RPMI8226 (cell line): Measurements from ENCODE around the gene PEX14.
A peak's percentile ranks its signal among the peaks of the same experiment; 100 is the strongest.
"Not testable (repeated sequence)": the region's sequence is repeated elsewhere in the genome, so short reads cannot be mapped to it uniquely, and the experiment has no call there.

ENCODE experiments used
- DNase-seq: peaks from one replicate; pipeline ENCODE4 v3.0.0-alpha.2; 2015

PEX14 gene

DNA sequence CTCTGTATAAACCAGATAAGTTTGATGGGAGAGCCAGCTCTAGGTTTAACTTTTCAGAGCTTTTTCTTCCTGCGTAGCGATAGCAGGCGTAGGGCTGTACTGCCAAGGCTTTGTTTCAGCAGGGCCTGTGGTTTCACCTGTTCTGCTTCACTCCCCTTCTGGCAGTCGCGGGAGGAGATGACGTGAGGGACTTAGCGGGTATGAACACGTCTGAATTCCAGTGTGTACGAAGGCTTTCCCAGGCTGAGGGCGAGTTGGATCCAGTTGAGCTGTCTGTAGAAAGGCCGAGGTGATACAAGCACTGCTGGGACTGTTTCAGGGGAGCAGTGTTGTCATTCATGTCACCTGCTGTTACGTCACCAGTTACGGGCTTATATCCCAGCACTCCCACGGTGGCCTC lies 21.2 kb downstream of the PEX14 start:
- DNase-seq = no peak

DNA sequence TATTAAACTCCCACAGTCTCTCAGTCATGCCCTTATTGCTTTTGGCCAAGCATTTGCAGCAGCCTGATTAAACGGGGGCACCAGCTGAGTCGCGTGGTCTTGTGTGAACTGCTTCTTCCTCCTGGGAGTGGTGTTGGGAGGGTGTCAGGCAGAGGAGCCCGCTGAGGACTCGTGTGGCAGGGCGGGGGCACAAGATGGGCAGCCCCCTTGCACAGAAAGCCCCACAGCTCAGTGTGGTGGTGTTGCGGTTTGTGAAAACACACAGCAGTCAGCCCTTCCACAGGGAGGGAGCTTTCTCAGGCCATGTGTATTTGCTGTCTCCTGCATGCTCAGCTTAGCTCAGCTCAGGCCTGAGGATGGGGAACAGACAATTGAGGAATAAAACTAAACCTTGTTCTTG lies 22.4 kb downstream of the PEX14 start:
- no peak for DNase-seq

DNA sequence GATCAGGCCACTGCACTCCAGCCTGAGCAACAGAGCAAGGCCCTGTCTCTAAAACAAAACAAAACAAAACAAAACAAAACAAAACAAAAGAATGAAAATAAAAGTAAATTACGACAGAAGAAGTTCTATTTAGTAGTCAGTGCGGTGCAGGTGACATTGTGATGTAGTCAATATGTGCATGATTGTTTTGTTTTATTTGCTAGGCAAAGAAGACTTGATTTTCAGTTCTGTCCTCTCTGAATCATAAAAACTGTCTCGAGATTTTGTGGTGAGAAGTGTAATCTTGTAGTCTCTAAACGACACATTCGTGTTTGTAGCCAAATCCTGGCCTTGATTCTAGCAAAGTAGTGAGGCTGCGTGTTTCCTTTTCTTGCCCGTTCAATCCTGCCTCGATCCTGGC lies 23.5 kb downstream of the PEX14 start:
- DNase-seq = no peak

DNA sequence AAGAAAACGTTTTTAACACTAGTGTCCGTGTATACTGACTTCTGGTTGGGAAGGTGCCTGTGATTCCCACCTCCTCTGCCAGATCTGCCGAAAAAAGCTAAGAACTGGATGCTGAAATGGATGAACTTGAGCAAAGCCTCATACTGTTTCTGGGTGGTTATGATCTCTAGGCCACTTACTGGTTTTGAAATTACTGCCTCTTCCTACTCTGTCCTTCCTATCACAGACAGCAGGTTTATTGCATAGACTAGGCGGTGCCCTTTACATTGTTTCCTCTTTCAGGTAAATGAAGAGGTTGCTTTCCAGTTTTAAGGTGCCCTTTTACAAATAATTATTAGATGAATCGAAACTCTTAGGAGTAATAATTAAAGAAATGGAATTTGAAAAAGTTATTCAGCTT lies 27.5 kb downstream of the PEX14 start:
- DNase-seq = no peak

DNA sequence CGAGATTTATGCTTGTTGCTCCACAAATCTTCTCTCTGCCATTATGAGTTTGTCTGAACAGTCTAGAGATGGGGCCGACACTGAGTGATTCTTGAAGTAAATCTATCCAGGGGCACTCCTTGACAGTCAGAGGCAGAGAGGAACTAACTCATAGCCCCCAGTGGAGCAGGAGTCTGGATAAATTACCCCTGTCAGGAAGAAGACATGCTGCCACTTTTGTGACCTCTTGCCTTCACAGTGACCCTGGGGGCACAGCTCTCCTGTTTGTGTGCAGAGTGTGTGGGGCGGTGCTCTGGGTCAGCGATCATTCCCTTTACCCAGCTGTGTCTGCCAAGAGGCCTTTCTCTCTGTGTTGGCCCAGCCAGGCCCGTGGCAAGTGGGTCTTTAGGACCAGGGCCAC lies 29.5 kb downstream of the PEX14 start:
- no peak for DNase-seq

DNA sequence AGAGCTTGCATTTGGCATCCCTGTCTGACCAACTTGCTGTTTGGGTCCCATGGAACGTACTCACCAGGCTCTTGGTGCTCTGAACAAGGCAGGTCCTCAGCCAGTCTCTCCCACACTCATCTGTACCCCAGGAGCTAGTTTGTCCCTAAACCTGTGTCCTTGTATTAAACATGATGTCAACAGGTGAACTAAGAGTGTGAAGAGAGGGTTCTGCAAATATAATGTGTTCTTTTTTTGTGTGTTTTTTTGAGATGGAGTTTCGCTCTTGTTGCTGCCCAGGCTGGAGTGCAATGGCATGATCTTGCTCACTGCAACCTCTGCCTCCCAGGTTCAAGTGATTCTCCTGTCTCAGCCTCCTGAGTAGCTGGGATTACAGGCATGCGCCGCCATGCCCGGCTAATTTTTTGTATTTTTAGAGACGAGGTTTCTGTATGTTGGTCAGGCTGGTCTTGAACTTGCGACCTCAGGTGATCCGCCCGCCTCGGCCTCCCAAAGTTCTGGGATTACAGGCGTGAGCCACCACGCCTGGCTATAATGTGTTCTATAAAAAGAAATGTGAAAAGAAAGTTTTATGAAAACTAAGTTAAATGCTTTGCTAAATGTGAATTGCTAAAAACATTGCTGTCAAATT lies 31.4 kb downstream of the PEX14 start:
- DNase-seq = not testable (repeated sequence)

DNA sequence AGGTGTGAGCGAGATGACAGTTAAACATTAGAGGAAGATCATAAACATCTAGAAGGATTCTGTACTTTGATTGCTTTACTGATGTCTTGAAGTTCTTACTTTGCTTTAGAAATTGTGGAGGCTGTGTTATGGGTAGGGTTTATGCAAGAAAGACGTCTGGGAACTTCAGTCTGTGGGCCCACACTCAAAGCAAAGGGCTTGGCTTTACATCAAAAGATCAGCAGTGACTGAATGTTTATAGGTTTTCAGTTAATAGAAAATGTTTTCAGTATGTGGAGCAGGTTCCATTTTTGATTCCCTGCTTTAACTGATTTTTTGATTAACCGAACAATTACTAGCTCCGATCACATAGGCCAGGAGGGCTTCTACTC lies 31.9 kb downstream of the PEX14 start:
- DNase-seq = no peak

DNA sequence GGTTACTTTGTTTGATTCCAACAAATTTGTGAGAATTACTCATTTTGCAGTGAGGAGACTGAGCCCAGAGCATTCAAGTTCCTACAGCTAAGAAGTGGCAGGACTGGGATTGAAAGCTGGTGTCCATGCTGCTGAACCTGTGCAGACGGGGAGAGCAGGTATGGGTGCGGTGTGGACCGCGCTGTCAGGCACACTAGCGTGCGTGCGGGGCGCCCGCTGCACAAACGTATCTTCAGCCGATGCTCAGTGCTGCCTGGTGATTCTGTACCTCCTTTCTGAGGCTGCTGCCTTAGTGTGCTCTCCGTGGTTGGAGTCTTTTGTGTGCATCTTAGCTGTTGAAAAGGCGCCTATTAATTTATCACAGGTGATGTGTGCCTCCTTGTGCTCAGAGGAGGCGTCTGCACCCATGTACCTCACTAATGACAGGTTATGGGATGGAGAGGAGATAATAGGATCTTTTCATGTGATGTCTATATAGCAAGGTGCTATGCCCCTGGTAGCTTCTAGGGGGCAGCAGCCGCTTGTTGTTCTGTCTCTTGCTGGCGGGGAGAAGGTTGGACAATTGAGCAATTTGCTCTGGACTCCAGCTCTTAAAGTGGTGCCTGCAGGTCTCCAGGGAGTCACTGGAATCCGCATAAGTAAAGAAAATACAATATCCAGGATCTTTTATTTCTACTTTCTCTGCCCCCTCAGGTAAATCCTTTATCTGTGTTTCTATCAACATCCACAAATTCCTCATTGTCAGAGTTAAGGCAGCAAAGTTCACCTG lies 32.5 kb downstream of the PEX14 start:
- peak; percentile 56 for DNase-seq

DNA sequence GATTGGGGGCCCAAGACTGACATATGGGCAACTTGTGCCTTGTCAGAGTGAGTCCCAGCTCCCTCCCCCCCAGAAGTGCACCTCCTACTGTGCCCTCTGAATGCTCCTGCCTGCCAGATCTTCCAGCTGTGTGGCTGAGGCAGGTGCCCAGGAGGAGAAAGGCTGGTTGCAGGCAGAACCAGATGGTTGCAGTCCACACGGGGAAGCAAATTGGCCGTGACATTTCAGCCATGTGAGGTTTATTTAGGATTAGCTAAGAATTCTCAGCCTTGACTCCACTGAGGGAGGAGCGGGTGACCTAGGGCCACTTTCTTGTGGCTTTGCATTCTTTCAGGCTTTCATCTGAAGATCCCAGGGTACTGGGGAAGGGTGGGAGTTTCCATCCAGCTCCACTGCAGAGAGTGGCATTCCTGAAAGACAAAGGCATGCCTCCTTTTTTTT lies 33.8 kb downstream of the PEX14 start:
- no peak for DNase-seq

DNA sequence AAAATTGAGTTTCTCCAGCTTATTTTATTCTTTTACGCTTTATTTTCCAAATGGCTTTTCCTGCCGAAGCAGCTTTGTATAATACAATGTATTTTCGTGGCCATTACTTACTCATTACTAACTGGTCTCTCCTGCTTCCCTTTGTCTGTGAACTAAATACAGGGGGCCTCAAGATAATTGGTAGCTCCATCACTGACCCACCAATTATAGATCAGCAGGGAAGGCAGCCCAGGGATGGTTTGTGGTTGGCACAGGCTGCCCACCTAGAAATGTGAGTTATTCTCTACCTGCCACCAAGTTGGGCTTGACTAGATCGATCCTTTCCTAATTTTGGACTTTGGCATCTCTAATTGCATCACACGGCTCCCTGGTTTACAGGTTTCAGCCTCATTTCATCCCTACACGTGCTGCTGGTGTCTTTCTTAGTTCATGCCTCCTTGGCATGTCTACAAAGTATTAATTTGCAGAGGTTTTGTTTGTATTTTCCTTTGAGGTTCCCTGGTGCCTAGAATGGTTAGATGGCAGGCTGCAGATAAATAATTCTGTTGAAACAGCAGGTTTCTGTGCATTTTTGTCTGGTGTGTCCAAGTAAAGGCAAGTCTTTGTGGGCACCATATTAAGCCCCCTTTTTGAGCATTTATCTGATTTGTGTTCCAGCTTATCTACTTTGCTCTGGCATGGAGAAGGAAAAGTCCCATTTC lies 35.2 kb downstream of the PEX14 start:
- no peak for DNase-seq

DNA sequence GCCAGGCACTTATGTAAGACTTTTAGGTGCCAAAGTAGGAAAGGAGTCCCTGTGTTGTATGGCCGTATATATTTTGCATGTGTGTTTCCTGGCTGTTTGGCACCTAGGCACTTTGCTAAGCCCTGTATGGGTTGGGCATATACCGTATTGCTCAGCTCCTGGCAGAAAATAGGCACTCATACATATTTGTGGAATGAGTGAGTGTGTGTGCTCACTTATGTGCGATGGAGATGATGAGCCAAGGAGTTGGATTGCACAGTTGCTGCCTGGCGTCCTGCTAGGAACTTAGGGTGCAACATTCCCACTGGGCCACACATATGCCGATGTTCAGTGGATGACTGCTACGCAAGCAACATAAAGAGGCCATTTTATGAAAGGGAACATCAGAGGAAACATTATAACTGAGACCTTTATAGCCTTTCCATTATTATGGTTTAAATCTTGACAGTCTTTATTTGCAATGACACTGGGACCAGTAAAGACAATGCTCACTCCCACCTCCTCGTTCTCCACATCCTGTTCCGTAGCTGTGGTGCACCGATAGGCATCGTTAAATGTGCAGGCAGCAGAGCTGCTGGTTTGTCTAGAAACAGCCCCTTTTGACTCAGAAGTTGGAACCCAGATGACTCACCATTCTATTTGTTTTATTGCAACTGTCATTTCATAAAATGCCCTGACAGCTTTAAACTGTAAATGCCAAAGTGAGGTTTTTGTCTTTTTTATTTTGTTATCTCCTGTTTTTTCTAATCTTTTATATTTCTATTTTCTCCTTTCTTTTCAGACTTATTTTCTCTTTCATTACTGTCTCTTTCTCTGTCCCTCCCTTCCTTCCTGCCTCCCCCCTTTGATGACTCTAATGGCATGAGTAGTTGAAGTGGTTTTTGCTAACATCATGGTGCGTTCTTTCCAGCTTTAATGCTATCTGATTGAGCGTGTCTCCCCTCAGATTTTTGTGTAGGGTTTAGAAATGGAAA lies 36.1 kb downstream of the PEX14 start:
- DNase-seq = no peak

DNA sequence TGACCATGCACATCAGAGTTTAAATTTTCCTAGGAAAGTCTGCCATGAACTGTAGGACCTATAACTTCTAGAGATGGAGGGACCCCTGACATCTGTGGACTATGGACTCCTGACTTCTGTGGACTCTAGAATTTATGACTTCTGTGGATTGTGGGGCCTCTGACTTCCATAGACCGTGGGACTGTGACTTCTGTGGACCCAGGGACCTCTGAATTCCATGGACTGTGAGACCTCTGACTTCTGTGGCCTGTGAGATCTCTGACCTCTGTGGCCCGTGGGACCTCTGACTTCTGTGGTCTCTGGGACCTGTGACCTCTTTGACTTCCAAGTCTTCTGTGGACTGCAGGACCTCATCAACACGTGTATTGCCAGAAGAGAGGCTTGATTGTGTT lies 36.7 kb downstream of the PEX14 start:
- DNase-seq = no peak

DNA sequence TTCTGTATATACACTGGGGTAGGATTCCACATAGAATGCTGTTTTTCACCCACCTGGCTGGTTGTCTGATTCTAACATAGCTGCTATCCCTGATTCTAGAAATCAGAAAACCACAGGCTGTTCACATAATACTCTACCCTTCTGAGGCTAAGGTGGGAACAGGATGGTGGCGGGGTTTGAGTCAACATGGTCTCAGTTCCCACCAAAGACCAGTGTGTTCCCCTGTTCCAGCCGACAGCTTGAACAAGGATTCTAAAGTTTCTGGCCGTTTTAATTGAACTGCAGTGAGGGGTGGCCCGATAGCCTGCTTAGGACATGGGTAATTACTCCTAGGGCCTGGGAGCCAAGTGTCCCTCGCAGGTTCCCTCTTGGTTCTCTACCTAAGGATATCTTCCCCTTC lies 38.4 kb downstream of the PEX14 start:
- DNase-seq = no peak

DNA sequence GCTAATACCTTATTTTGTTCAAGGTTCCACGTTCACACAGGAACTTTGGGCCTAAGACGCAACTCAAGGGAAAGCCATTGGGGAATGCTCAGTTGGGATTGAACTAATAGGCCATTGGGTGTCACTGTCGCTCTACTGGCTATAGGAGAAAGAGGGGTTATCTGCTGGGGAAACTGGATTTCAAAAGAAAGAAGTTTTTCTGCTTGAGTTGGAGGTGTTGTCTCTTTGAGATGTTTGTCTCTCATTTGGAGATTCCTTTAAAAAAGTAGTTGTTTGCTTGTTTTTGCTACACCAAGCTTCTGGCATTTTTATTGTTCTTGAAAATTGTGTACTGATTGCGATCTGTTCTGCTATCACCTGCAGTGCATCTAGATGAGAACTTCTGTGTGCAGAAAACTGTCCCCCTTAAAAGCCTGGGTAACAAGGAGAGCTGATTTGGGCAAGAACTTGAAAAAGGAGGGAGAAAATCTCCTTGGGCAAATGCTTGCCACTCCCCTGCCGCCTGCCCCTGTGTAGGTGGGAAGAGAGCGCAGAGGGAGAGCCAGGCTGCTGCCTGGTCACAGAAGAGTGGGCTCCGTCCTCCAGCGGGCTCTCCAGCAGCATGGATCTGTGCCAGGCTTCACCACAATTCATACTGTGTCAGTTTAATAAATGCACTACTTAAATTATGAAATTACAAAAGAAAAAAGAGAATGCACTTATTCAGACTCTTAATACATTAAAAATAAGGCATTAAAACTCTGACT lies 39.9 kb downstream of the PEX14 start:
- DNase-seq = no peak

DNA sequence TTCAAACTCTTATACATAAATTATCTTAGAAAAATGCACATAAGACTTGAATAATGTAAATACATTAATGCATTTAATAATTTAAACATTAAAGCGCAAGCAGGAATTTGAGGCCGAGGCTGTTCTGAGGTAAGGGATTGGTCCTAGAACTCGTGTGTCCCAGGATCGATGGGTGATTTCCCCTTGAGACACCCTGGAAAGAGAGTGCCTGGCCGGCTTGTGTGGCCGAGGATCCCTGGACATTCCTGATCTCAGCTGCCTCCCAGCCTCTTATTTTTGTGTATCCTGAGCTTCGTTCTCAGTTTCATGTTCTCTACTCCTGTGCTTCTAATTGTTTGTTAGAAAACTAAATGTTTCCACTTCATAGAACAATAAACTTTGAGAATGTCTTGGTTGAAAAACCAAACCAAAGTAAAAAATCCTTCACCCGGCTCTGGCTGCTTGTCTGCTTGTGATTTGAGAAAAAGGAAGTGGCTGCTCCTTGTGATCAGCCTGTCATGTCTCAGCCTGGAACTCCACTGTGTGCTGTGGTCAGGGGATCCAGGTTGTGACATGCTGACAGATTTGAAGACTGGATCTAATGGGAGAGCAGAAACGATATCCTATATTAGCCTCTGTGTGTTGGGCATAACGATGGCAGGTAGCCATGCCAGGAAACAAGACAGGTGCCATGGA lies 40.7 kb downstream of the PEX14 start:
- no peak for DNase-seq

DNA sequence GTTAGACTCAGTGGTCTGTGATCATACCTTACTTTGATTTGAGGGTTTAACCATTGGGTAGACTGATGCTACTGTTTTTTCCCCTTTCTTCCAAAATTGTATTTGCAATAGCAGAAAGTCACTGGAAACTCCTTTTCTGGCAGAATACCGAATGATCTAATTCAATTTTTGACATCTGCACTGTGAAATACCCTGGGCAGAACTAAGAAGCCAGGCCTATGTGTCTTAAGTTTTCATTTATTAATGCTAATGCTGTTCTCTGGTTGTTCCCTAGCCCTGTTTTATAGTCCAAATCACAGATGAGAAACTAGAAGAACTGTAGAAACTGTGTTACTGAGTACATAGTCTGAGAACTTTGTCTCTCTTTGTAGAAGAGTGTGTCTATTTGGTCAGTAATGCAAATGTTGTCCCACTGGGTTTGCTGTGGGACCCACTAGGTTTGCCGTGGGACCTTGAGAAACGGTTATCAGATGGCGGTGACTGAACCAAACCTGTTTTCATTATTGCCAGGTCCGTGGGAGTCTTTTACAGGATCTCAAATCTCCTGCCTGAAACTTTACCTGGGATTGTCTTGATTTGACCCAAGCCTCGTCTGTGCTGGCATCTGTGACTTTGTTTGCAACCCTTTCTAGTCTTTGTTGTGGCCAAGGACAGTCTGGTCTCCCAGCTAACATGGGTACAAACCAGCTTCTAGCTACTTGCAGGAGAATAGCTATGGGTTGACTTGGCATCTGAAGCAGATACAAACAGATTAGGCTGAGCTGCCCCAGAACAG lies 41.4 kb downstream of the PEX14 start:
- no peak for DNase-seq

DNA sequence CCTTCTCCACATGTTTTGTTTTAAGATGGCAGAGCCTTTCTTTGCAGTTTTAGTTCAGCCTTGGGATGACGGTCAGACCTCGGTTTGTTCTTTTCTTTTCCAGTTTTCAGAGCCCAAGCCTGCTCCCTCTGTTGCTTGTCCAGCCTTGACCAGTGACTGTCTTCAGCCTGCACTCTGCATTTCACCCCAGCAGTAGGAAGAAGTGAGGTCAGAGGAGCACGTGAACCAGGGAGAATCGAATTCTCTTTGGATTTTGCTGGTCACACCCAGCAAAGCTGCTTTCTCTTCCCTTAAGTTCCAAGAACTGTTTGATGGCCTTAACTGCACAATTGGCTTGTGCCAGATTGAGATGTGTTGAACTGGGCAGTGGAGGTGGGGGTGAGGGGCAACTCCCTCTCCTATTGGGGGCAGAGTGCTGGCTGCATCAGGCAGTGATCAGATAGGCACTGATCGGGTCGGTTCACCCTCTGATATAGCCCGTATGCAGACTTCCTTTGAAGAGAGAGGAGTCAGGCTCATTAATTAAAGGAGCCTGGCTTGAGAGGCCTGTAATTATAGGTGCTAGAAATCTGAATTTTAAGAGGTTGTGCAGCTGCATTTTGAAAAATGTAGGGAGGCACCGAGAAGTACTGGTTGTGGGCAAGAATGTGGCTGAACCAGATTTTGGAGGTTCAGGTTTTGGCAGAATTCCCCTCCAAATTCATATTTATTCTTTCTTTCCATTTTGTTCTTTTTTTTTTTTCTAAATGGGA lies 42.4 kb downstream of the PEX14 start:
- no peak for DNase-seq

DNA sequence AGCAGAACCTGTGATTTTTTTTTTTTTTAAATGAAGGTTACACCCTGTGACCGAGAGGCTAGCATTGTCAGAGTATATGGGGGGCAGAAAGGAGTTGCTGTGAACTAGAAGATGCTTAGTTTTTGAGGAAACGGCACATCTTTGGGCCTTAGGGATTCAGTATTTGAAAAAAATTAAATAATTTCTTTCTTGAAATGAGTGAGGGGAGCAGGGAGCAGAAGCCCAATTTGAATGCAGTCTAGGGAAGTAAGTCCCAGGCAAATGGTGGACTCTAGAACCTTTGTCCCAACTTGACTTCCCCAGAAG lies 42.9 kb downstream of the PEX14 start:
- no peak for DNase-seq

DNA sequence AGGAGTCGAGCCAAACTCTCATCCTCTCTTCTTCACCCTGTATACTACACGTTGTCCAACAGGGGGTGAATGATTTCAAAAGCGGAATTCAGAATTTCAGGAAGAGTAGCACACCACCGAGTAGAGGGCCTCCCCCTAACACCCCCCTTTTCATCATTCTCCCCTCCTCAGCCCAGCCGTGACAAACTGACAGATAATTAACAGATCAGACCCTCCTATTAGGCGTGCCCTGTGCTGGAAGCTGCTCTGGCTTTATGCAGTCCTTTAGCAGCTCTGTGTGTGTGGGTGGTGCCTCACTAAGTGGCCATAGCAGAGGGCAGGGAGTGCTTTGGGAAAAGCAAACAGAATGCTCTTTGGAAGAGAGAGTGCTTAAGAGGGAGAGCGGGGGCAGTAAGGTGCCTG lies 44.3 kb downstream of the PEX14 start:
- DNase-seq = no peak

DNA sequence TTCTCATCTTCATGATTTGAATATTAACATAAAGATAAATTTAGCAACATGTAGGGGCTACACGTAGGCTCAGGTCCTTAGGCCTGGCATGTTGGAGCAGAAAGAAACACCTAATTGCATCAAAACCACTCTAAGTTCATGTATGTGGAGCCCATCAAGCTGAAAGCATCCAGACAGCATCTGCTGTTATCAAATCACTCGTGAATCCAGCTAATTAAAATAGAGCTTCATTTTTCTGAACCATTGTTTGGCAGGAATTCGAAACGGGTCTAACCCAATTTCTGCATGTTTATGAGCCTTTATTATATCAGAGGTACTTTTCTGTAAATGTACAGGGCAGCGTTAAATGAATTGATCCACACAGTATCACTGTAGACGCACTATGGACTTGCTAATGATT lies 45.7 kb downstream of the PEX14 start:
- DNase-seq = no peak
